ENCODE data around the gene GRIA4.

The GRIA4 gene

GRCh38 chr11:105923252-105923651 lies 313.4 kb downstream of the GRIA4 start:
- DNase-seq (ENCODE audit: low spot score), result no peak

DNA sequence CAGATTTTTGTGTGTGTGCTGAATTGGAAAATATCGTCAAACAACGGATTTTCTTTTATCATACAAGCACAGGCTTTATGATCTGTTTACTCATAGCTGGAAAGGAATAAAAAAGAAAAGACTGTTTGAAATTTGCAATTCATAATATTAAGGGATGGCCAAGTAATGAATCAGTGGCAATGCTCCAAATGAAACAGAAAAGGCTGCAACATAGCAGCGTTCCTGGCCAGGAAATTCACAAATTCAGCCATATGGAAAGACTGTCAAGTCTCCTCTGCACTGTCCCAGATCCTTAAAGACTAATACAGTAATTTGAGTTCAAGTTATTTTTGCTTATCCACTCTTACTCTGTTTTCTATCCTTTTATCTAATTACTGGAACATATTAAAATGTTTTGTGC lies 313.9 kb downstream of the GRIA4 start:
- DNase-seq (ENCODE audit: low spot score), result no peak

- DNase-seq (ENCODE audit: low spot score), result no peak
Observed at GRCh38 chr11:105929084-105929955, 319.4 kb downstream of the GRIA4 start.

DNA sequence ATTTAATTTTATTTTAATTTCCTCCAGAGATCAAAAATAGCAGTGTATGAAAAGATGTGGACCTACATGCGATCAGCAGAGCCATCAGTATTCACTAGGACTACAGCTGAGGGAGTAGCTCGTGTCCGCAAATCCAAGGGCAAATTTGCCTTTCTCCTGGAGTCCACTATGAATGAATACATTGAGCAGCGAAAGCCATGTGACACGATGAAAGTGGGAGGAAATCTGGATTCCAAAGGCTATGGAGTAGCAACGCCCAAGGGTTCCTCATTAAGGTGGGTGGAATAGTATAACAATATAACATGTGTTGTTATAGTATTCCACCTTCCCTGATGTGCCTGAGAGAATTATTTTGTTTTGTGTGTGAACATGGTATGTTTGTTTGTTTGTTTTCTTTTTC lies 323.8 kb downstream of the GRIA4 start:
- peak; percentile 47 for DNase-seq (ENCODE audit: low spot score)

DNA sequence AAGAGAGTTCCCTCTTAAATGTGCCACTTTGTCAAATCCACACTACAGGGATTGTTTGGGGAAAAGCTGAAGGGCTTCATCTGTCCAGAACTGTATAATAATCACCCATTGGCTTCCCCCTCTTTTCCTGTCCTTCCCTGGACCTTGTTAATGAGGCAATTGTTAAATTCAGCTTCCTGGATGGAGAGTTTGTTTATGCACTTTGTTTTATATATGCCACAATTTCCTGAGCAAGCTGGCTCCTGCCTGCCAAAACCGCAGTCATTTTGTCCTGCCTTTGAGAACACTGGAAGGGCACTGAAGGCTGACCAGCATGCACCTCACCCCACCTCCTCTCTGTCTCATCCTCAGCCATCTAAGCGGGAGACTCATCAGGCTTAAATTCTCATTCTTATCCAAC lies 325.9 kb downstream of the GRIA4 start:
- peak; percentile 70 for DNase-seq (ENCODE audit: low spot score)

DNA sequence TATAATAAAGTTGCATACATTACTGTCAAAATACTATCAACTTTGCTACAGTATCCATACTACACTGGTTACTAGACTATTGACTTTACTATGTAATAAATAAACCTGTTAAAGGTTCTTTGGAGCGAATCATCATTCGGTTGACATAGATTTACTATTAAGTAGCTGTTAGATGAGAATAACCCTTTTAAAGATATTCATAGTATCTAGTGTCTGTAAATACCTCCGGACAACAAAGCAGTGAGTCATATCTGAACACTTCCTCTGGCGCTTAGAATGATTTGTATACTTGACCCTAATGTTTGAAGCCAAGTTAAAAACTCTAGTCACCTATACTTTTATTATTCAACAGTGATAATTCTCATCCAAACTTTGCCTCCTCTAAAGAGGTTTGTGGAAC lies 327.5 kb downstream of the GRIA4 start:
- DNase-seq (ENCODE audit: low spot score), result peak; percentile 42

GRCh38 chr11:105937738-105938137 lies 327.9 kb downstream of the GRIA4 start:
- no peak for DNase-seq (ENCODE audit: low spot score)

- no peak for DNase-seq (ENCODE audit: low spot score)
Observed at GRCh38 chr11:105942921-105943320, 333.0 kb downstream of the GRIA4 start.

DNA sequence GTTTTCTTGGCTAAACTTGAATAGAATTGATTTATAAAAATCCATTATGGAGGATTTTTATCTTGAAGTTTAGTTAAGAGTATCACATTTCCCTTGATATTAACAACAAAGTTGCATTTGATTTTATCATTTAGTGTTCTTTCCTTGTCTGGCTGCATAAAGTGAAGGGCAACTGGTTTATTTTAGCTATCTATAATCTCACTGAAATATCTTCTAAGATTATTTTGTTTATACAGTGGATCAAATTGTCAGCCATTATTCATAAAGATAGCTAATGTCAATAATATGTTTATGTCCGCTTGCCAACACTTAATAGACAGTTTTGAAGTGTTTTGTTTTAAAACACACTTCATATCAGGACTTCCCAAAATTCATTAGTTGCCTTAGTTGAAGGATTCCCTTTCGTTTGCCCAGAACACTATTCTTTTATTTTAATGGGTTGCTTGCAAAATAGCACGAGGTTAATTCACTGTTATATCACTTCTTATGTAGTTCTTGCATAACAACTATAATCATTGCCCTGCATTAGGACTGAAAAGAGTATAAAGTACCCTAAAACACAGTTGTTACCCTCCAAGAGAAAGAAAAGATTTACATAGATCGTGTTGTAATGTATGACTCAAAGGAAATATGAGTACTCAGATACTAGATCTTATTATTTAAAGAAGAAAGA lies 339.2 kb downstream of the GRIA4 start:
- no peak for DNase-seq (ENCODE audit: low spot score)

GRCh38 chr11:105953886-105954285 lies 344.0 kb downstream of the GRIA4 start:
- DNase-seq (ENCODE audit: low spot score), result no peak

- DNase-seq (ENCODE audit: low spot score), result no peak
Observed at GRCh38 chr11:105960252-105961245, 350.7 kb downstream of the GRIA4 start.

- peak; percentile 34 for DNase-seq (ENCODE audit: low spot score)
Observed at GRCh38 chr11:105968021-105968697, 358.3 kb downstream of the GRIA4 start.

GRCh38 chr11:105969756-105970155 lies 359.9 kb downstream of the GRIA4 start:
- DNase-seq (ENCODE audit: low spot score), result no peak

DNA sequence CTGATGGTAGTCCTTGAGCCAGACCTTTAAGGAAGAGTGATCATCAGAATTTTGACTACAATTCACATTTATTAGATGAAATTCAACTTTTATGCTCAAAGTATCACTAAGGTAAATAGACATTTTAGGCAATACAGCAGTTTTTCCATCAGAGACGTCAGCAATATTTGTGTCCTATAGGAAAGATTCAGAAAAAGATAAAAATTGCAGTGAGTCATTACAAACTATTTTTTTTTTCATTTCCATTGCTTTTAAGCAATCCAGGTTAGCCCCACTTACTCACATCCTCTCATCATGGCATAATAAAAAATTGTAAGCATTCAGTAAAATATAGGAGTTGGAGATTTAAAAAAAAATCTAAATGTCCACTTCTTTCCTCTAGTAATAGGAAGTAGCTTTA lies 365.3 kb downstream of the GRIA4 start:
- DNase-seq (ENCODE audit: low spot score), result no peak

- DNase-seq (ENCODE audit: low spot score), result no peak
Observed at GRCh38 chr11:105979997-105980703, 370.3 kb downstream of the GRIA4 start.

GRCh38 chr11:105986554-105986953 lies 376.7 kb downstream of the GRIA4 start:
- DNase-seq (ENCODE audit: low spot score), result no peak

GRCh38 chr11:105988197-105988596 lies 378.3 kb downstream of the GRIA4 start:
- DNase-seq (ENCODE audit: low spot score), result no peak

DNA sequence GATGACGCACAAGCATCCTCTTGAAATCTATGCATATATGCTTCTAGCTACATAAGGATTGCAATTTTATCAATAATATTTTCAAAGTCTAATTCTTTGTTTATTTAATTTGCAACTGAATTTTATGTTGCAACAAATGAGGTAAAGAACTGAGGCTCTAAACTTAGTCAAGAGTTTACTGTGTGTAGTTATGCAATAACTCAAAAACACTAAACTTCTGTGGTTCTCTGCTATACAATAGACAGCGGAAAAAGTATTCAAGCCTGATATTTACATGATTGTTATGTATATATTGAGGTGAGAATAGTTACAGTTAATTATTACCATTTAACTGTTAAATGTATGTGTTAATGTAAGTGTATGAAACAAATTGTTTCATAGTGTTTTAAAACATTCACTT lies 379.3 kb downstream of the GRIA4 start:
- no peak for DNase-seq (ENCODE audit: low spot score)

GRCh38 chr11:105991888-105992287 lies 382.0 kb downstream of the GRIA4 start:
- DNase-seq (ENCODE audit: low spot score), result no peak

- no peak for DNase-seq (ENCODE audit: low spot score)
Observed at GRCh38 chr11:106001304-106002012, 391.6 kb downstream of the GRIA4 start.

Data from COLO829 (cell line).